CD4-positive, alpha-beta memory T cell (primary cell): ENCODE results near the gene TMEM253. TPM values are rescaled to one million over a fixed set of nuclear protein-coding genes. Genes with fewer than 3 reads are reported as not detected.

Experiments used
- CTCF ChIA-PET: fragments of 350-600 bp; sonication (Branson Sonifier 250); formaldehyde crosslinking; loops from one replicate; lab custom pipeline; 2021; ENCODE audit warnings: inconsistent platforms; ENCODE audit not compliant: partially characterized antibody; lab: Charles Lee
- POLR2A ChIA-PET: fragments of 350-600 bp; sonication (Branson Sonifier 250); formaldehyde crosslinking; loops from one replicate; lab custom pipeline; 2021; ENCODE audit not compliant: partially characterized antibody; lab: Charles Lee
- DNase-seq, 5 donors: peaks; one replicate each; pipeline versions ENCODE4 v3.0.0 to v3.0.0-alpha.2; 2020 to 2022; ENCODE audit warnings: mixed read lengths in 1 of 5
- H3K27ac ChIP-seq: one replicate; pipeline ENCODE4 v1.7.0; 2013; ENCODE audit warnings: low read depth, low read length
- H3K27me3 ChIP-seq: 2 replicates; pipeline ENCODE4 v1.7.0; 2013; ENCODE audit warnings: mild to moderate bottlenecking, low read length, moderate library complexity; ENCODE audit not compliant: insufficient read depth
- H3K36me3 ChIP-seq: 2 replicates; pipeline ENCODE4 v1.7.0; 2013; ENCODE audit warnings: mild to moderate bottlenecking, low read length, moderate library complexity; ENCODE audit not compliant: insufficient read depth
- H3K4me1 ChIP-seq: 2 replicates; pipeline ENCODE4 v1.7.0; 2013; ENCODE audit warnings: mild to moderate bottlenecking, low read length, moderate library complexity; ENCODE audit not compliant: insufficient read depth
- H3K4me3 ChIP-seq, 2 donors: one replicate each; pipeline ENCODE4 v1.7.0; 2013; ENCODE audit warnings: low read length in 2 of 2, mild to moderate bottlenecking in 1 of 2
- H3K9me3 ChIP-seq, 2 donors: one replicate each; pipeline ENCODE4 v1.7.0; 2013; ENCODE audit warnings: low read length in 2 of 2, control low read depth in 1 of 2; ENCODE audit not compliant: control insufficient read depth in 1 of 2
- H3K27ac Mint-ChIP-seq, 7 donors: one replicate each; pipeline ENCODE4 v1.8.0; 2020 to 2021; ENCODE audit warnings: mixed read lengths in 7 of 7, mild to moderate bottlenecking in 6 of 7, inconsistent platforms in 3 of 7, moderate library complexity in 3 of 7
- H3K27me3 Mint-ChIP-seq, 2 donors: one replicate each; pipeline ENCODE4 v1.8.0; 2020 to 2021; ENCODE audit warnings: mixed read lengths in 2 of 2
- H3K36me3 Mint-ChIP-seq, 2 donors: one replicate each; pipeline ENCODE4 v1.8.0; 2020 to 2021; ENCODE audit warnings: mixed read lengths in 2 of 2, inconsistent platforms in 1 of 2, mild to moderate bottlenecking in 1 of 2
- H3K4me1 Mint-ChIP-seq, 4 donors: one replicate each; pipeline ENCODE4 v1.8.0; 2020 to 2021; ENCODE audit warnings: mixed read lengths in 4 of 4, mild to moderate bottlenecking in 1 of 4
- H3K4me3 Mint-ChIP-seq, 8 donors: one replicate each; pipeline ENCODE4 v1.8.0; 2020 to 2021; ENCODE audit warnings: mixed read lengths in 8 of 8, mild to moderate bottlenecking in 7 of 8, moderate library complexity in 6 of 8, inconsistent platforms in 3 of 8
- H3K9me3 Mint-ChIP-seq, 8 donors: one replicate each; pipeline ENCODE4 v1.8.0; 2020 to 2021; ENCODE audit warnings: mixed read lengths in 8 of 8, mild to moderate bottlenecking in 5 of 8, inconsistent platforms in 3 of 8, moderate library complexity in 1 of 8
- intact Hi-C: fragments of 100-400 bp; cut with micrococcal nuclease; formaldehyde crosslinking; loops from one replicate; pipeline ENCODE4 v1.15.1; 2023
- polyA plus RNA-seq, 2 donors: library from polyadenylated mRNA; unstranded; fragments of 300-500 nt; fragmentation: Illumina TruSeq; gene quantifications; one replicate each; pipeline ENCODE4 v1.2.3, GENCODE V29; 2021
- total RNA-seq, 2 experiments: library from RNA; stranded (reverse); gene quantifications; one replicate each; pipeline ENCODE4 v1.2.3, GENCODE V29; 2021

TMEM253 gene
- total and polyA plus RNA-seq, 4 experiments from 2014 or later, result not detected

- Histone ChIP-seq H3K27me3 (peaks cover 41% of the 10 kb centered on the region), H3K4me3 (no peak overlapping the region), H3K9me3 (no peaks in the 10 kb centered on the region), H3K4me1 (peaks cover 32% of the 10 kb centered on the region), H3K36me3 (no peaks in the 10 kb centered on the region), H3K27ac (no peak overlapping the region)
- Mint-ChIP-seq H3K9me3 (no peaks in the 10 kb centered on the region), H3K27ac (peak overlapping the region in 1 of 7 donors; percentile 3), H3K4me1 (peaks cover 18 to 35% (median 29%) of the 10 kb centered on the region in 4 donors), H3K27me3 (peaks cover 50 to 52% of the 10 kb centered on the region in 2 donors), H3K4me3 (no peak overlapping the region), H3K36me3 (no peaks in the 10 kb centered on the region)
- peak in 2 of 5 donors; percentile 22 to 25 for DNase-seq
- ChIA-PET CTCF (interaction anchor here (0.8 to 4.8 kb wide), 11 partner anchors 13 to 52 kb away, joined by 3 to 119 read pairs (median 13); partner anchors contain the start of gene TMEM253), POLR2A (interaction anchor here (0.9 kb wide), 1 partner anchor 38 kb away, joined by 3 read pairs; no protein-coding TSS in a partner anchor)
- intact Hi-C loops, result no loop called here
Measured at GRCh38 chr14:21066882-21067502, 33.9 kb upstream of the TMEM253 start.

GRCh38 chr14:21068521-21069387 lies 32.1 kb upstream of the TMEM253 start:
- H3K4me1 ChIP-seq, result peaks cover 35% of the 10 kb centered on the region
- peak overlapping the region in 6 of 7 donors; percentile 86 to 94 (median 90) for H3K27ac Mint-ChIP-seq

DNA sequence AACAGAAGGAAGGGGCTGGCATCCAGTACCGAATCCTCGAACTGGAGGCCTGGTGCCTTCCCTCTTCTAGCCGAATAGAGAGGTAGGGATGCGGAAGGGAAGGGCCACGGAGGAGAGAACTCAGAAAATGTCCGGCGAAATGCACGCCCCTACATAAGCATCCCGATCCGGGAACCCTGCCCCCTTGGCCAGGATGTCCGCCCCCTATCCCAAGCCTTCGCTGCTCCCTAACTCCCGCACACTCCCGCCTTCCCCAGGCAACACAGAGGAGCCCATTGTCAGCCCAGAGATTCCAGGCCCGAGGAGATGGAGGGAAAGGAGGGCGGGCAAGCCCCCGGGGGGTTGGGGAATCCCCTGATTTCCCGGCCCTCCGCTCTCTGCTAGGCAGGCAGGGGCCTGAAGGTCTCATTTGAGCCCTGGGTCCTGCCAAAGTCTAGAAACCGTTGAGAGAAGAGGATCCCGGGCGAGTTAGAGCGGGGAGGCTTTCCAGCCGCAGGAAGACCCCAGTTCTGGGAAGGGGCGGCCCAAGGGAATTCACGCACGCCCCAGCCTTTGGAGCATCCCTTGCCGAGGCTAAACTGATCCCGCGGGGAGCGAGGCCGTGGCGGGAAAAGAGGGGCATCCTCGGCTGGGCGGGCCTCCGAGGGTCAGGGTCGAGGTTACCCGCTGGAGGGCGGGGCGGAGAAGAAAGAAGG lies 31.3 kb upstream of the TMEM253 start:
- peaks cover 38 to 55% of the 10 kb centered on the region in 2 donors for H3K27me3 Mint-ChIP-seq
- POLR2A ChIA-PET, result interaction anchor here (0.5 to 2.4 kb wide), 7 partner anchors 18 to 744 kb away, joined by 3 to 26 read pairs (median 6); no protein-coding TSS in a partner anchor
- H3K27ac ChIP-seq, result peak overlapping the region; percentile 29

More at GRCh38 chr14:21068521-21069387, 32.1 kb upstream of the TMEM253 start:
- peaks cover 52% of the 10 kb centered on the region for H3K27me3 ChIP-seq
- H3K27ac ChIP-seq, result peak overlapping the region; percentile 29
- Mint-ChIP-seq H3K4me1 (peaks cover 22 to 41% (median 30%) of the 10 kb centered on the region in 4 donors), H3K9me3 (no peaks in the 10 kb centered on the region), H3K4me3 (peak overlapping the region; percentile 72 to 88 (median 79)), H3K27me3 (peaks cover 38 to 55% of the 10 kb centered on the region in 2 donors), H3K36me3 (no peaks in the 10 kb centered on the region)
- peak overlapping the region in 1 of 2 donors; percentile 21 for H3K4me3 ChIP-seq
- POLR2A ChIA-PET, result interaction anchor here (0.9 to 1.8 kb wide), 8 partner anchors 10 to 54 kb away, joined by 3 to 26 read pairs (median 4); no protein-coding TSS in a partner anchor
- H3K9me3 ChIP-seq, result no peaks in the 10 kb centered on the region
- DNase-seq, result peak; percentile 62 to 70 (median 64)
- CTCF ChIA-PET, result interaction anchor here (0.8 to 4.8 kb wide), 24 partner anchors 8 to 65 kb away, joined by 3 to 119 read pairs (median 6); partner anchors contain the start of gene TMEM253
- H3K36me3 ChIP-seq, result no peaks in the 10 kb centered on the region
- intact Hi-C loops, result loop anchor here (1.0 kb wide), 3 partner anchors 24 to 54 kb away; no protein-coding TSS in a partner anchor

DNA sequence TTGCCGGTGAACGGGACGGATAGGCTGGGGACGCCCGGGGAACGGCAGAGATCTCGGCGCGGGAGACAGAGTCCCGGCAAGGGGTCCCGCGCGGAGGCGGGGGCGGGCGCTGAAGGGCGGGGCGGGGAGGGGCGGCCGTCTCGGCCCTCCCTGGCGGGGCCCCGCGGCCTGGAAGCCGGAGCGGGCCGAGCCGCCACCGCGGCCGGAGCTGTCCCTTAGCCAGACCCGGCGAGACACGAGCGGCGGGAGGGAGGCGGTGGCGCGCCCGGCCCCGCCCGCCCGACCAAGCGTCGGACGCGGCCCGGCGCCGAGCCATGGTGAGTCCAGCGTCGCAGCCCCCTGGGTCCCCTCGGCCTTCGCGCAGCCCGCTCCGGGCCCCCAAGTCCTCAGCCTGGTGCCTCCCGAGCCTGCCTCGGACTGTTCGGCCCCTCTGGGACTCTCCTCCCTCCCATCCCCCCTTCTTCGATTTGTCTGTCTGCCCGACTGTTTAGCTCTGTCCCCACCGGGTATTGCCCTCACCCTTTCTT lies 30.7 kb upstream of the TMEM253 start, which contains the start of gene ARHGEF40:
TSS of gene ARHGEF40 (plus strand) at position 222 of the 527 bp plus-strand sequence. CDS start at position 315, 93 bp downstream.
- peak within 1 kb of the TSS; percentile 29 for H3K27ac ChIP-seq
- H3K4me1 ChIP-seq, result peaks cover 35% of the 10 kb centered on the region
- no peaks in the 10 kb centered on the region for H3K9me3 ChIP-seq
- no peaks in the 10 kb centered on the region for H3K36me3 ChIP-seq
- peak in 1 of 5 donors; percentile 29 for DNase-seq
- no peaks in the 10 kb centered on the region for H3K36me3 Mint-ChIP-seq
- peak within 1 kb of the TSS; percentile 23 to 42 for H3K4me3 ChIP-seq
- CTCF ChIA-PET, result interaction anchor here (1.3 to 4.3 kb wide), 6 partner anchors 18 to 99 kb away, joined by 4 to 60 read pairs (median 16); no protein-coding TSS in a partner anchor
- peak within 1 kb of the TSS; percentile 54 to 94 (median 89) for H3K27ac Mint-ChIP-seq
- peaks cover 52% of the 10 kb centered on the region for H3K27me3 ChIP-seq
- POLR2A ChIA-PET, result interaction anchor here (0.5 to 2.4 kb wide), 13 partner anchors 9 to 745 kb away, joined by 3 to 22 read pairs (median 5); no protein-coding TSS in a partner anchor
- intact Hi-C loops, result no loop called here
- H3K27me3 Mint-ChIP-seq, result peaks cover 36 to 53% of the 10 kb centered on the region in 2 donors
- H3K9me3 Mint-ChIP-seq, result no peaks in the 10 kb centered on the region
- peaks cover 22 to 41% (median 30%) of the 10 kb centered on the region in 4 donors for H3K4me1 Mint-ChIP-seq
- peak within 1 kb of the TSS; percentile 81 to 90 (median 86) for H3K4me3 Mint-ChIP-seq

More for the DNA sequence above, 31.3 kb upstream of the TMEM253 start:
- peak overlapping the region; percentile 39 to 94 (median 89) for H3K27ac Mint-ChIP-seq
- H3K4me3 Mint-ChIP-seq, result peak overlapping the region; percentile 72 to 88 (median 79)
- no peaks in the 10 kb centered on the region for H3K9me3 Mint-ChIP-seq
- peaks cover 52% of the 10 kb centered on the region for H3K27me3 ChIP-seq
- peaks cover 35% of the 10 kb centered on the region for H3K4me1 ChIP-seq
- intact Hi-C loops, result loop anchor here (1.0 kb wide), 1 partner anchor 55 kb away; no protein-coding TSS in a partner anchor
- peak in 4 of 5 donors; percentile 19 to 33 (median 28) for DNase-seq
- no peaks in the 10 kb centered on the region for H3K36me3 Mint-ChIP-seq
- H3K4me1 Mint-ChIP-seq, result peaks cover 22 to 41% (median 30%) of the 10 kb centered on the region in 4 donors
- CTCF ChIA-PET, result interaction anchor here (1.4 to 4.8 kb wide), 13 partner anchors 8 to 54 kb away, joined by 4 to 119 read pairs (median 31); partner anchors contain the start of gene TMEM253
- no peaks in the 10 kb centered on the region for H3K9me3 ChIP-seq
- H3K36me3 ChIP-seq, result no peaks in the 10 kb centered on the region
- H3K4me3 ChIP-seq, result peak overlapping the region in 1 of 2 donors; percentile 31

GRCh38 chr14:21070610-21071224 lies 30.1 kb upstream of the TMEM253 start:
- H3K4me3 Mint-ChIP-seq, result peak overlapping the region; percentile 80 to 90 (median 86)
- Histone ChIP-seq H3K27ac (peak overlapping the region; percentile 25), H3K4me3 (peak overlapping the region; percentile 23 to 42), H3K27me3 (peaks cover 52% of the 10 kb centered on the region), H3K9me3 (no peaks in the 10 kb centered on the region), H3K36me3 (no peaks in the 10 kb centered on the region), H3K4me1 (peaks cover 35% of the 10 kb centered on the region)
- no peaks in the 10 kb centered on the region for H3K36me3 Mint-ChIP-seq
- DNase-seq, result peak in 4 of 5 donors; percentile 24 to 33 (median 26)
- peaks cover 31 to 50% of the 10 kb centered on the region in 2 donors for H3K27me3 Mint-ChIP-seq
- ChIA-PET POLR2A (interaction anchor here (0.7 to 2.4 kb wide), 13 partner anchors 9 to 674 kb away, joined by 3 to 22 read pairs (median 5); partner anchors contain the start of gene NDRG2), CTCF (interaction anchor here (0.8 to 4.3 kb wide), 11 partner anchors 17 to 100 kb away, joined by 3 to 60 read pairs (median 5); no protein-coding TSS in a partner anchor)
- peaks cover 22 to 41% (median 30%) of the 10 kb centered on the region in 4 donors for H3K4me1 Mint-ChIP-seq
- H3K27ac Mint-ChIP-seq, result peak overlapping the region; percentile 54 to 88 (median 83)
- intact Hi-C loops, result loop anchor here (1.0 kb wide), 1 partner anchor 17 kb away; no protein-coding TSS in a partner anchor
- no peaks in the 10 kb centered on the region for H3K9me3 Mint-ChIP-seq
